ENCODE data around the gene KRTAP9-9.
"Not testable (repeated sequence)": the region's sequence is repeated elsewhere in the genome, so short reads cannot be mapped to it uniquely, and the experiment has no call there.

Gene KRTAP9-9

DNA sequence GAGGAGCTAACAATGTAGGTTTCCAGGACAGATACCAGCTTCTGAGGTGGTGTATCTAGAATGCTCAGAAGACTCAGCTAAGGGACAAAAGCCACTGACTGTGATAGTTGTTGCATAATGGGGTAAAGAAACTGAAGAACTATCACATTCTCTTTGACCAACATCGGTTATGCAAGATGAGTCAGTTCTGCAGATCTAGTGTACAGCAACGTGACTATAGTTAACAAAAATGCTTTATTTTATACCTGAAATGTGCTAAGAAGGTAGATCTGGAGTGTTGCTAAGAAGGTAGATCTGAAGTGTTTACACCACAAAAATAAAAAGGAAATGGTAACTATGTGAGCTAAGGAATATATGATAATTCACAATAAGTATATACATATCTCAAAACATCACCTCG is 12.5 kb downstream of the KRTAP9-9 start:
- Histone ChIP-seq H3K4me1 (ENCODE audit: control insufficient read depth, insufficient read depth, low read length) (no peaks in the 10 kb centered on the region), H3K4me3 (ENCODE audit: low read length in 2 of 2) (no peak overlapping the region), H3K27me3 (ENCODE audit: control insufficient read depth in 1 of 2, insufficient read depth in 2 of 2, low read length in 2 of 2) (no peaks in the 10 kb centered on the region), H3K9me3 (ENCODE audit: control insufficient read depth in 2 of 2, low read length in 2 of 2) (no peaks in the 10 kb centered on the region), H3K36me3 (ENCODE audit: control insufficient read depth in 2 of 2, insufficient read depth in 2 of 2, low read length in 2 of 2) (no peaks in the 10 kb centered on the region), H3K9ac (ENCODE audit: low read length in 2 of 2) (no peak overlapping the region), H3K27ac (ENCODE audit: low read length) (no peak overlapping the region)

DNA sequence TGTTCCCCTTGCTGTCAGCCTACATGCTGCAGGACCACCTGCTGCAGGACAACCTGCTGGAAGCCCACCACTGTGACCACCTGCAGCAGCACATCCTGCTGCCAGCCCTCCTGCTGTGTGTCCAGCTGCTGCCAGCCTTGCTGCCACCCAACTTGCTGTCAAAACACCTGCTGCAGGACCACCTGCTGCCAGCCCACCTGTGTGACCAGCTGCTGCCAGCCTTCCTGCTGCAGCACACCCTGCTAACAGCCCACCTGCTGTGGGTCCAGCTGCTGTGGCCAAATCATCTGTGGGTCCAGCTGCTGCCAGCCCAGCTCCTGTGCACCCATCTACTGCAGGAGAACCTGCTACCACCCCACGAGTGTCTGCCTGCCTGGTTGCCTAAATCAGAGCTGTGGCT is 16.1 kb downstream of the KRTAP9-9 start:
- H3K9ac ChIP-seq (ENCODE audit: low read length in 2 of 2); H3K36me3 ChIP-seq (ENCODE audit: control insufficient read depth in 2 of 2, insufficient read depth in 2 of 2, low read length in 2 of 2); H3K27me3 ChIP-seq (ENCODE audit: control insufficient read depth in 1 of 2, insufficient read depth in 2 of 2, low read length in 2 of 2); H3K27ac ChIP-seq (ENCODE audit: low read length); H3K4me1 ChIP-seq (ENCODE audit: control insufficient read depth, insufficient read depth, low read length); H3K9me3 ChIP-seq (ENCODE audit: control insufficient read depth in 2 of 2, low read length in 2 of 2); H3K4me3 ChIP-seq (ENCODE audit: low read length in 2 of 2): not testable (repeated sequence)

DNA sequence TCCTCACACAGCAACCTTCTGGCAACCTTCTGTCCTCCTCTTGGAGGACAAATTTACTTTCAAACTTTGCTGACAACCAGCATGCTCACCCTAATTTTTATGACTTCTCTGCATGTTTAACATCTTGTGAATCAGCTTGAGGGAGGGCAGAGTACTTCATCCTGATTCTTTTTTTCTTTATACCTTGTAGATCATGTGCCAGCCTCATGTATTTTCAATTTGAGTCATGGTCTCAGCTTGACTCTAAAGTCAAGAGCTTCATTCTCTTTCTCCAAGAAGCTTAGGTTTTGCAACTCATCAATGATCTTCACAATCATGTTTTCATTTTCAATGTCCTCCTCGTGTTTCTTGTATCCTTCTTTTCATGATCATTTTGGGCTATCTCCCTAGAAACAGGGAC is 16.7 kb downstream of the KRTAP9-9 start:
- no peaks in the 10 kb centered on the region for H3K4me1 ChIP-seq (ENCODE audit: control insufficient read depth, insufficient read depth, low read length)
- no peak overlapping the region for H3K9ac ChIP-seq (ENCODE audit: low read length in 2 of 2)
- no peaks in the 10 kb centered on the region for H3K9me3 ChIP-seq (ENCODE audit: control insufficient read depth in 2 of 2, low read length in 2 of 2)
- no peak overlapping the region for H3K4me3 ChIP-seq (ENCODE audit: low read length in 2 of 2)
- H3K27ac ChIP-seq (ENCODE audit: low read length): no peak overlapping the region
- H3K27me3 ChIP-seq (ENCODE audit: control insufficient read depth in 1 of 2, insufficient read depth in 2 of 2, low read length in 2 of 2): no peaks in the 10 kb centered on the region
- no peaks in the 10 kb centered on the region for H3K36me3 ChIP-seq (ENCODE audit: control insufficient read depth in 2 of 2, insufficient read depth in 2 of 2, low read length in 2 of 2)

DNA sequence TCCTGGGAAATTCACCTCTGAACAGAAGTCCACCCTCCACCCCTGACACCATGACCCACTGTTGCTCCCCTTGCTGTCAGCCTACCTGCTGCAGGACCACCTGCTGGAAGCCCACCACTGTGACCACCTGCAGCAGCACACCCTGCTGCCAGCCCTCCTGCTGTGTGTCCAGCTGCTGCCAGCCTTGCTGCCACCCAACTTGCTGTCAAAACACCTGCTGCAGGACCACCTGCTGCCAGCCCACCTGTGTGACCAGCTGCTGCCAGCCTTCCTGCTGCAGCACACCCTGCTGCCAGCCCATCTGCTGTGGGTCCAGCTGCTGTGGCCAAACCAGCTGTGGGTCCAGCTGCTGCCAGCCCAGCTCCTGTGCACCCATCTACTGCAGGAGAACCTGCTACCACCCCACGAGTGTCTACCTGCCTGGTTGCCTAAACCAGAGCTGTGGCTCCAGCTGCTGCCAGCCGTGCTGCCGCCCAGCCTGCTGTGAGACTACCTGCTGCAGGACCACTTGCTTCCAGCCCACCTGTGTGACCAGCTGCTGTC is 20.5 kb downstream of the KRTAP9-9 start, which contains the start of gene KRTAP9-7:
KRTAP9-7 (plus strand) TSS at position 51 of the 543 bp plus-strand sequence; CDS start at position 51, 0 bp downstream.
- H3K27me3 ChIP-seq (ENCODE audit: control insufficient read depth in 1 of 2, insufficient read depth in 2 of 2, low read length in 2 of 2); H3K27ac ChIP-seq (ENCODE audit: low read length); H3K9me3 ChIP-seq (ENCODE audit: control insufficient read depth in 2 of 2, low read length in 2 of 2); H3K9ac ChIP-seq (ENCODE audit: low read length in 2 of 2); H3K4me3 ChIP-seq (ENCODE audit: low read length in 2 of 2); H3K36me3 ChIP-seq (ENCODE audit: control insufficient read depth in 2 of 2, insufficient read depth in 2 of 2, low read length in 2 of 2); H3K4me1 ChIP-seq (ENCODE audit: control insufficient read depth, insufficient read depth, low read length): not testable (repeated sequence)

DNA sequence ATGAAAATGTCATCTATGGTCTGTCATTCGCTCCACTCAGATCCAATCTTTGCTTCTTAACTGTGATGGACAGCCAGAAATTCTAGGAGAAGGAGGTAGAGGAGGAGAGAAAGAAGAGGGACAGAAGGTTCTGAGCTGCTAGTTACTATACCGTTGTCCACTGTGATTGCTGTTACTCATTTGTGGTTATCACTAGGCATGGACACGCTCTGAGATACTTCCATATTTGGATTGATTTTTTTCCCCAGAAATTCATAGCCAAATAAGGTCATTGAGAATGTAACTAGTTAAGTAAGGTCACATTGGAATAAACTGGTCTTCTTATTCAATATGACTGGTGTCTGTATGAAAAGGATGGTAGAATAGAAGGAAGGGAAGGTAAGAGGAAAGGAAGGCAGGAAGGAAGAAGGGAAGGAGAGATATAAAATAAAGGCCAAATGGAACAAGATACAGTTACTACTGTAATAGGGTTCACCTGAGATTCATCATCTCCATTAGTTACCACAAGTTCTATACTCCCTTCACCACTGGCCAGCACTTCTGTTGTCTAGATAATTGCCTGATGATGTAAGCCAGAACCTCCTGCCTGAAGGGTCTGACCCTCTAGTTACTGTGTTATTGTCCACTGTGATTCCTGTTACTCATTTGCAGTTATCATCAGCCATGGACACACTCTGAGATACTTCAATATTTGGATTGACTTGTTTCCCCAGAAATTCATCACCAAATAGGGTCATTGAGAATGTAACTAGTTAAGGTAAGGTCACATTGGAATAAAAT is 23.2 kb downstream of the KRTAP9-9 start:
- no peak overlapping the region for H3K9ac ChIP-seq (ENCODE audit: low read length in 2 of 2)
- no peak overlapping the region for H3K27ac ChIP-seq (ENCODE audit: low read length)
- H3K4me1 ChIP-seq (ENCODE audit: control insufficient read depth, insufficient read depth, low read length): no peaks in the 10 kb centered on the region
- no peak overlapping the region for H3K4me3 ChIP-seq (ENCODE audit: low read length in 2 of 2)
- H3K9me3 ChIP-seq (ENCODE audit: control insufficient read depth in 2 of 2, low read length in 2 of 2): no peaks in the 10 kb centered on the region
- H3K27me3 ChIP-seq (ENCODE audit: control insufficient read depth in 1 of 2, insufficient read depth in 2 of 2, low read length in 2 of 2): peaks cover 0 to 2% of the 10 kb centered on the region in 2 donors
- H3K36me3 ChIP-seq (ENCODE audit: control insufficient read depth in 2 of 2, insufficient read depth in 2 of 2, low read length in 2 of 2): no peaks in the 10 kb centered on the region

DNA sequence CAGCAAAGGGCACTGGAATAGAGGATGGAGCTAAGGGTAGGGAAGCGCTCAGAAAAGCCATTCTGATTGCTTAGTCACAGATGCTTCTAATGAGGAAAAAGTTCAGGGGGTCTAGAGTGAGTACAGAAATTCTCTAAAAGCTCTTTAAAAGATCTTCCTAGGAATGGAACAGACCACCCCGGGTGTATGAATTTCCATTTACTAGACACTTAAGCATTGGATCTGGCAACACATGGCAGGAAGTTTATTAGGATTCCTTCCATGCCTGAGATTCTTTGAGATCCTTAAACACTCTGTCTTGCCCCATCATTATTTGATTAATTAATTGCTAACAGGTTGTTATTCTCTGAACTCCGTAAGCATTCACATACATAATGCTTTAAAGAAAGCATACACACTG is 28.9 kb downstream of the KRTAP9-9 start:
- Histone ChIP-seq H3K4me3 (ENCODE audit: low read length in 2 of 2) (no peak overlapping the region), H3K9me3 (ENCODE audit: control insufficient read depth in 2 of 2, low read length in 2 of 2) (no peaks in the 10 kb centered on the region), H3K9ac (ENCODE audit: low read length in 2 of 2) (no peak overlapping the region), H3K36me3 (ENCODE audit: control insufficient read depth in 2 of 2, insufficient read depth in 2 of 2, low read length in 2 of 2) (no peaks in the 10 kb centered on the region), H3K27me3 (ENCODE audit: control insufficient read depth in 1 of 2, insufficient read depth in 2 of 2, low read length in 2 of 2) (peaks cover 0 to 2% of the 10 kb centered on the region in 2 donors), H3K4me1 (ENCODE audit: control insufficient read depth, insufficient read depth, low read length) (no peaks in the 10 kb centered on the region), H3K27ac (ENCODE audit: low read length) (no peak overlapping the region)

DNA sequence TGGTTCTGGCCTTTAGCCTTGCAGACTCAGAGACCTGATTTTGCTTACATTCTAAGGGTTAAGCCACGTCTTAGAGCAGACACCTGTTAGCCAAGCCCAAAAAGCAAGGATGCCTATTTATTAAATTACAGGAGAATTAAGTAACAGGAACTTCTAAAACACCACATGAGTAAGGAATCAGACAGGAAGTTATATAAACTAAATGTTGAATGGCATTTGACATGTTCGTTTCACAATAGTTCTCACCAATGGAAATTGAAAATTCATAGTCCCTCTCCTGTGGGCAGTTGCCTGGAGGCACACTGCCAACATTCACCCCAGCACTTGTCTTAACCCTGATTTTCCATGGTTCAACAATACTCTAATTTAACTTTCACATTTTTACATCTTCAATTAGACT is 29.4 kb downstream of the KRTAP9-9 start:
- no peaks in the 10 kb centered on the region for H3K4me1 ChIP-seq (ENCODE audit: control insufficient read depth, insufficient read depth, low read length)
- H3K27me3 ChIP-seq (ENCODE audit: control insufficient read depth in 1 of 2, insufficient read depth in 2 of 2, low read length in 2 of 2): peaks cover 0 to 2% of the 10 kb centered on the region in 2 donors
- H3K27ac ChIP-seq (ENCODE audit: low read length): no peak overlapping the region
- no peak overlapping the region for H3K9ac ChIP-seq (ENCODE audit: low read length in 2 of 2)
- H3K36me3 ChIP-seq (ENCODE audit: control insufficient read depth in 2 of 2, insufficient read depth in 2 of 2, low read length in 2 of 2): no peaks in the 10 kb centered on the region
- H3K9me3 ChIP-seq (ENCODE audit: control insufficient read depth in 2 of 2, low read length in 2 of 2): no peaks in the 10 kb centered on the region
- H3K4me3 ChIP-seq (ENCODE audit: low read length in 2 of 2): no peak overlapping the region

DNA sequence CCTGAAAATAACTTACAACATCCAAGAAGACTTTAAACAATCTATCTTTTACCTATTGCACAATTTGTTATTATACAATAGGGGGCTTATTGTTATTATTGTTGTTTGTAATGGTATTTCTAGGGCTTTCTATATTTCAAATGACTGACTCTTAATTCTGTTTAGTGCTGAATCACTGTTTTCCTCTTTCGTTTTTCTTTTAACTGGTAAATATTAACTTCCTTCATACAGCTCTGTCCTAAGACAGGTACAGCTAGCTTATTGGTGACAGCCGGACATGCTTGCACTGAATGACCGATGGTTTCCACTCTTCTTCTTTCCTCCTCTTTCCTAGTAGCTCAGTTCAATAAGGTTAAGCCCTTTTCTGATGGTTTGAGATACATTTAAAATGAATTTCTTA is 31.9 kb downstream of the KRTAP9-9 start:
- Histone ChIP-seq H3K27me3 (ENCODE audit: control insufficient read depth in 1 of 2, insufficient read depth in 2 of 2, low read length in 2 of 2) (peaks cover 0 to 2% of the 10 kb centered on the region in 2 donors), H3K36me3 (ENCODE audit: control insufficient read depth in 2 of 2, insufficient read depth in 2 of 2, low read length in 2 of 2) (no peaks in the 10 kb centered on the region), H3K27ac (ENCODE audit: low read length) (no peak overlapping the region), H3K4me3 (ENCODE audit: low read length in 2 of 2) (no peak overlapping the region), H3K9ac (ENCODE audit: low read length in 2 of 2) (no peak overlapping the region), H3K9me3 (ENCODE audit: control insufficient read depth in 2 of 2, low read length in 2 of 2) (no peaks in the 10 kb centered on the region), H3K4me1 (ENCODE audit: control insufficient read depth, insufficient read depth, low read length) (no peaks in the 10 kb centered on the region)

DNA sequence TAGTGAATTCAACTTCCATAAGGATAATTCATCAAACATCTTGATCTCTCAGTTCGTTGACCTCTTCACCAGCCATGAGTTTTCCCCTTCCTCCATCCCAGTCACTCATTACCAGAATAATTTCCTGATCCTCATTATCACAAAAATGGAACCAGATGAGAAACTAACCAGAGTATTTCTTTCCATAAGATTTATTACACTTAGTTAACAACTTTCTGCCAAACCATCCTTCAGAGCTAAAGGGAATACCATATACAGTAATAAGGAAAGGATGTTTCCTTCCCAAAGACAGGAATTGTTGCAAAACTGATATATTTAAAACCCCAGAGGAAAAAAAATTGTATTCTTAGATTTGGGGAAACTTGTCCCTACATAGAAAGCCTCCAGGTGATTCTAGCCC is 38.8 kb downstream of the KRTAP9-9 start:
- H3K9ac ChIP-seq (ENCODE audit: low read length in 2 of 2): no peak overlapping the region
- H3K27me3 ChIP-seq (ENCODE audit: control insufficient read depth in 1 of 2, insufficient read depth in 2 of 2, low read length in 2 of 2): no peaks in the 10 kb centered on the region
- H3K4me1 ChIP-seq (ENCODE audit: control insufficient read depth, insufficient read depth, low read length): no peaks in the 10 kb centered on the region
- no peaks in the 10 kb centered on the region for H3K36me3 ChIP-seq (ENCODE audit: control insufficient read depth in 2 of 2, insufficient read depth in 2 of 2, low read length in 2 of 2)
- no peak overlapping the region for H3K4me3 ChIP-seq (ENCODE audit: low read length in 2 of 2)
- H3K27ac ChIP-seq (ENCODE audit: low read length): no peak overlapping the region
- H3K9me3 ChIP-seq (ENCODE audit: control insufficient read depth in 2 of 2, low read length in 2 of 2): no peaks in the 10 kb centered on the region

DNA sequence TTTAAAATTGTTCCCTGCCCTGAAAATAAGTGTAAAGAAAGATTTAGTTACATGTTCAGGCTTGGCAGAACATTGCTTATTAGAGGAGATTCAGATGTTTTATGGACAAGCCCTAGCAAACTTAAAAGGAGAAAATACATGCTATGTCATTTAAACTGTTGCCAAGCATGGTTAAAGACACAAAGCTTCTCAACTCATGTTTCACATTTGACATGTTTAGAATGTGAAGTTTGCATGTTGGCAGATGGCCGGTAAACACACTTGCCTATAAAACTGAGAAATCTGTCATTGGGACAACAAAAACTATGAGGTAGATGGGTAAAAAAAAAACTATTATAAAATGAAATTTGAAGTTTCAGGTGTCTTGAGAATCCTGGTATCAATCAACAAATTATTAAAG is 41.7 kb downstream of the KRTAP9-9 start:
- Histone ChIP-seq H3K4me1 (ENCODE audit: control insufficient read depth, insufficient read depth, low read length) (no peaks in the 10 kb centered on the region), H3K4me3 (ENCODE audit: low read length in 2 of 2) (no peak overlapping the region), H3K9me3 (ENCODE audit: control insufficient read depth in 2 of 2, low read length in 2 of 2) (peaks cover 4 to 5% of the 10 kb centered on the region in 2 donors), H3K36me3 (ENCODE audit: control insufficient read depth in 2 of 2, insufficient read depth in 2 of 2, low read length in 2 of 2) (no peaks in the 10 kb centered on the region), H3K27me3 (ENCODE audit: control insufficient read depth in 1 of 2, insufficient read depth in 2 of 2, low read length in 2 of 2) (peaks cover 0 to 3% of the 10 kb centered on the region in 2 donors), H3K9ac (ENCODE audit: low read length in 2 of 2) (no peak overlapping the region), H3K27ac (ENCODE audit: low read length) (no peak overlapping the region)

DNA sequence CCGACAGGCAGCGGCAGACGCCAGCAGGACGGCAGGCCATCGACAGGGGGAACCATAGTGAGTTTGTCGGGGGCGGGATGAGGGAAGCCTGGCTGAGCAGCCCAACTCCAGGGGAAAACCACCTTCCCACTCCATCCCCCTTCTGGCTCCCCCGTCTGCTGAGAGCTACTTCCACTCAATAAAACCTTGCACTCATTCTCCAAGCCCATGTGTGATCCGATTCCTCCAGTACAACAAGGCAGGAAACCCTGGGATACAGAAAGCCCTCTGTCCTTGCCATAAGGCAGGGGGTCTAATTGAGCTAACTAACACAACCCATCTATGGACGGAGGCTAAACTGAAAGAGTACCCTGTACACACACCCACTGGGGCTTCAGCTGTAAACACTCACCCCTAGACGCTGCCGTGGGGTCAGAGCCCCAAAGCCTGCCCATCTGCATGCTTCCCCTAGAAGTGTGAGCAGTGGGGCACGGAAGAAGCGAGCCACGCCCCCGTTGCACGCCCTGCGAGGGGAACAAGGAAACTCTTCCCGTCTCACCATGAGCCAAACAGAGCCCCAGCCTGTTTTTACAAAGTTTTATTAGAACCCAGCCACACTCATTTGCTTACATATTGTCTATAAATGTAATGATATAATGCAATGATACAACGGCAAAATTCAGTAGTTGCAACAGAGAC is 43.4 kb downstream of the KRTAP9-9 start:
- Histone ChIP-seq H3K36me3 (ENCODE audit: control insufficient read depth in 2 of 2, insufficient read depth in 2 of 2, low read length in 2 of 2) (no peaks in the 10 kb centered on the region), H3K4me3 (ENCODE audit: low read length in 2 of 2) (no peak overlapping the region), H3K9ac (ENCODE audit: low read length in 2 of 2) (no peak overlapping the region), H3K4me1 (ENCODE audit: control insufficient read depth, insufficient read depth, low read length) (no peaks in the 10 kb centered on the region), H3K27ac (ENCODE audit: low read length) (no peak overlapping the region), H3K9me3 (ENCODE audit: control insufficient read depth in 2 of 2, low read length in 2 of 2) (peaks cover 5 to 10% of the 10 kb centered on the region in 2 donors), H3K27me3 (ENCODE audit: control insufficient read depth in 1 of 2, insufficient read depth in 2 of 2, low read length in 2 of 2) (peaks cover 0 to 3% of the 10 kb centered on the region in 2 donors)
